Heart left ventricle (tissue), 13 donors: ENCODE data around the gene CASK.

Experiments
- POLR2A ChIP-seq, 2 donors: fragments of 450-650 bp; IDR thresholded peaks; one replicate each; pipeline ENCODE4 v1.6.1; 2017; ENCODE audit warnings: antibody characterized with exemption in 2 of 2, mild to moderate bottlenecking in 2 of 2, moderate library complexity in 2 of 2
- TF ChIP-seq, protein P1 (sequence below), 12 donors: fragments of 200-600 bp; sonication (generic) in 4 of 12; IDR thresholded peaks; one replicate each; pipeline versions ENCODE4 v1.5.0 to v1.8.0; 2018 to 2022; ENCODE audit warnings: antibody characterized with exemption in 12 of 12, mild to moderate bottlenecking in 5 of 12
- donor health status: ischemic (EF 13 %, LVEDD 7.1; RV severe dilation, severe dysfunction).
- donor health status: DM: no; HTN: yes; CAD: no.
- donor health status: DM: no; HTN: no; CAD: no.
- donor health status: ischemic (EF 25% LVEDD 6.9; RV normal size, moderate dysfunction).
- donor health status: ischemic (EF 25% LVEDD 5.7; RV mildly dilated, moderate dysfunction).
- donor health status: ischemic (EF 35%, LVEDD 5.7; RV mildly dilated, moderate dysfunction).
- donor health status: nonischemic (EF 11% LVEDD 7.7; RV severe dilation, severe dysfunction).
- donor health status: DM: yes; HTN: yes; CAD: no.
- donor health status: PGD.
- donor health status: ischemic (EF 29% LVEDD 5.4; RV normal size, mild dysfunction).
- donor health status: nonischemic (EF 23%, LVEDD 6.1; RV moderate dilation, normal function).

DNA sequence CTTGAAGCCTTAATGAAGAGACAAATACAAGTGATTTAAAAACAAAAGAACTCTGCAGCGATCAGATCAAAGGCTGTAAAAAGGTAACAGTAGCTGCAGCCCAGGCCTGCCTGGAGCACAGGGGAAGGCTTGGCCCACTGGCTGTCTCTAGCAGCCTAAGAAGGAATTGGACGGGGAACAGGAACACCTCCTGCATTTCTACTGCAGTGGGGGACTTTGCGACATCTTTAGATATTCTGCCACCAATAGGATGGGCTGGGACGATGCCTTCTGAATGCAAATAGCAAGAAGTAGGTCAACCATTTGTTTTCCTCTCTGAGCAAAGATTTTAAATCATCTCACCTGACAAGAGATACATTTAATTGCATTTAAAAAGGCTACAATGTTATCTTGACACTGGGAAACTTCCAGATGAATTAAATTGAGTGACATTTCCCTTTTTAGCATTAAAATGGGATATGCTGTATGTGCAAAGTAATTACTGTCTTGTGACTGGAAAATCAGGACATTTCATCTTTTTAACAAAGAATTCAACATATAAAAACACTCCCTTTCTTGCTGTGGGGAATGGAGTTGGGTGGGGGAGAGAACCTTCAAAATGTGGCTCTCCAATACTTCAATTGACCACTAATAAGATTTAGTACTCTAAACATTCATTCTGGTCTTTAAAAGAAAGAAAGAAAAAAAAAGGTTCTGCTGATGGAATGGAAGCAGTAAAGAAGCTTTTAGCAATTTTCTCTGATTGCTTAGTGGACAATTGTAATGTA lies 406.2 kb downstream of the CASK start:
- TF ChIP-seq, protein P1, sequence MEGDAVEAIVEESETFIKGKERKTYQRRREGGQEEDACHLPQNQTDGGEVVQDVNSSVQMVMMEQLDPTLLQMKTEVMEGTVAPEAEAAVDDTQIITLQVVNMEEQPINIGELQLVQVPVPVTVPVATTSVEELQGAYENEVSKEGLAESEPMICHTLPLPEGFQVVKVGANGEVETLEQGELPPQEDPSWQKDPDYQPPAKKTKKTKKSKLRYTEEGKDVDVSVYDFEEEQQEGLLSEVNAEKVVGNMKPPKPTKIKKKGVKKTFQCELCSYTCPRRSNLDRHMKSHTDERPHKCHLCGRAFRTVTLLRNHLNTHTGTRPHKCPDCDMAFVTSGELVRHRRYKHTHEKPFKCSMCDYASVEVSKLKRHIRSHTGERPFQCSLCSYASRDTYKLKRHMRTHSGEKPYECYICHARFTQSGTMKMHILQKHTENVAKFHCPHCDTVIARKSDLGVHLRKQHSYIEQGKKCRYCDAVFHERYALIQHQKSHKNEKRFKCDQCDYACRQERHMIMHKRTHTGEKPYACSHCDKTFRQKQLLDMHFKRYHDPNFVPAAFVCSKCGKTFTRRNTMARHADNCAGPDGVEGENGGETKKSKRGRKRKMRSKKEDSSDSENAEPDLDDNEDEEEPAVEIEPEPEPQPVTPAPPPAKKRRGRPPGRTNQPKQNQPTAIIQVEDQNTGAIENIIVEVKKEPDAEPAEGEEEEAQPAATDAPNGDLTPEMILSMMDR (IDR thresholded peaks at IDR 0.05) = no peak
- TF ChIP-seq POLR2A (IDR thresholded peaks at IDR 0.05) = no peak
